ENCODE measurements around the gene RPL36.

GRCh38 chr19:5642204-5642603 is 47.9 kb upstream of the RPL36 start:
- TF ChIP-seq ZFP3 (CRISPR knock-in tag; IDR thresholded peaks at IDR 0.05) = no peak
- TF ChIP-seq ZNF70 (CRISPR knock-in tag; IDR thresholded peaks at IDR 0.05) = no peak
- no peak for TF ChIP-seq PATZ1 (CRISPR knock-in tag; IDR thresholded peaks at IDR 0.05; ENCODE audit: borderline replicate concordance)
- TF ChIP-seq, protein P1, sequence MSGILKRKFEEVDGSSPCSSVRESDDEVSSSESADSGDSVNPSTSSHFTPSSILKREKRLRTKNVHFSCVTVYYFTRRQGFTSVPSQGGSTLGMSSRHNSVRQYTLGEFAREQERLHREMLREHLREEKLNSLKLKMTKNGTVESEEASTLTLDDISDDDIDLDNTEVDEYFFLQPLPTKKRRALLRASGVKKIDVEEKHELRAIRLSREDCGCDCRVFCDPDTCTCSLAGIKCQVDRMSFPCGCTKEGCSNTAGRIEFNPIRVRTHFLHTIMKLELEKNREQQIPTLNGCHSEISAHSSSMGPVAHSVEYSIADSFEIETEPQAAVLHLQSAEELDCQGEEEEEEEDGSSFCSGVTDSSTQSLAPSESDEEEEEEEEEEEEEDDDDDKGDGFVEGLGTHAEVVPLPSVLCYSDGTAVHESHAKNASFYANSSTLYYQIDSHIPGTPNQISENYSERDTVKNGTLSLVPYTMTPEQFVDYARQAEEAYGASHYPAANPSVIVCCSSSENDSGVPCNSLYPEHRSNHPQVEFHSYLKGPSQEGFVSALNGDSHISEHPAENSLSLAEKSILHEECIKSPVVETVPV (CRISPR knock-in tag; IDR thresholded peaks at IDR 0.05) = no peak
- no peak for TF ChIP-seq OSR1 (CRISPR knock-in tag; IDR thresholded peaks at IDR 0.05)
- TF ChIP-seq CREB5 (CRISPR knock-in tag; IDR thresholded peaks at IDR 0.05; ENCODE audit: low read depth) = no peak
- TF ChIP-seq TCF4 (CRISPR knock-in tag; IDR thresholded peaks at IDR 0.05; ENCODE audit: borderline replicate concordance) = no peak
- TF ChIP-seq RARB (CRISPR knock-in tag; IDR thresholded peaks at IDR 0.05) = no peak
- TF ChIP-seq SNAI2 (CRISPR knock-in tag; IDR thresholded peaks at IDR 0.05) = no peak

Measured in SK-N-SH treated with all-trans-retinoic acid at 6 μM for 48 hours (cell line).